Transverse colon (tissue), 3 donors: ENCODE data around the gene EXOSC1.

ENCODE experiments used
- CTCF ChIP-seq, 5 experiments: fragments of 200-600 bp in 3 of 5; fragments of 450-650 bp in 2 of 5; sonication (generic) in 3 of 5; IDR thresholded peaks; 1 replicate in 2 of 5; 2 replicates in 3 of 5; pipeline ENCODE4 v1.5.1; 2016 to 2017; ENCODE audit warnings: antibody characterized with exemption in 5 of 5, inconsistent platforms in 3 of 5, mild to moderate bottlenecking in 2 of 5, moderate library complexity in 1 of 5
- POLR2A ChIP-seq: fragments of 450-650 bp; IDR thresholded peaks from one replicate; pipeline ENCODE4 v1.6.1; 2016; ENCODE audit warnings: antibody characterized with exemption, mild to moderate bottlenecking, moderate library complexity

DNA sequence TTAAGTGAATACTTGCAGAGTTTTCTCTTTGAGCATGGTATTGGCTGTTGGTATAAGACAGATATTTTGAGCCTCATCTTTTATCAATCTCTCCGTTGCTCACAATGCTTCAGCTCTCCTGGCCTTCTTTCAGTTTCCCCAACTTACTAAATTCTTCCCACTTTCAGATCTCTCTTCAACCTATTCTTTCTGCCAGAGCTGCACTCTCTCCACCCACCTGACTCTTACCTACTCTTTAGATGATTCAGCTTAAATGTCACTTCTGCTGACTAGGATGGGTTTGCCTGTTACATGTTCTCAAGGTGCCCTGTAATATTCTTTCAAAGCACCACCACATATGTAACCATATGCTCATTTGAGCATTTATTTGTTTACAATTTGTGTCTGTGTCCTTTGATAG lies 1.6 kb downstream of the EXOSC1 start:
- TF ChIP-seq CTCF (IDR thresholded peaks at IDR 0.05) (no peak), POLR2A (no peak)
